SU-DHL-6 (cell line): Measurements from ENCODE around the gene ANO2.

Experiments used
- CTCF ChIP-seq: fragments of 200-600 bp; sonication (generic); IDR thresholded peaks from one replicate; pipeline ENCODE4 v1.5.1; 2017; ENCODE audit warnings: antibody characterized with exemption, mild to moderate bottlenecking, low read length, moderate library complexity; ENCODE audit not compliant: insufficient read depth, poor library complexity, severe bottlenecking
- EZH2phosphoT487 ChIP-seq: fragments of 200-600 bp; sonication (generic), shearing (Covaris generic); conservative IDR thresholded peaks from 2 replicates; pipeline ENCODE4 v1.6.1; 2018; ENCODE audit warnings: mild to moderate bottlenecking, antibody characterized with exemption, low read length, moderate library complexity, mixed read lengths

- TF ChIP-seq CTCF (no peak), EZH2phosphoT487 (no peak)
Observed at GRCh38 chr12:5524769-5525436, 420.2 kb downstream of the ANO2 start.
